Skin epidermis (tissue), 12 donors: ENCODE data around the gene SMPD3.

Experiments used
- H3K27ac ChIP-seq, 21 experiments: fragments of 200-600 bp; sonication (generic) in 11 of 21; one replicate each; pipeline ENCODE4 v1.5.0; 2020; ENCODE audit warnings: mild to moderate bottlenecking in 3 of 21, inconsistent platforms in 2 of 21, moderate library complexity in 2 of 21
- H3K4me3 ChIP-seq, 7 experiments: fragments of 200-600 bp; sonication (generic) in 2 of 7; one replicate each; pipeline ENCODE4 v1.5.0; 2020; ENCODE audit warnings: inconsistent platforms in 2 of 7, mild to moderate bottlenecking in 2 of 7, moderate library complexity in 1 of 7

The SMPD3 gene

GRCh38 chr16:68349838-68350410 lies 98.4 kb downstream of the SMPD3 start:
- no peak overlapping the region for H3K27ac ChIP-seq
- H3K4me3 ChIP-seq = no peak overlapping the region

- Histone ChIP-seq H3K27ac (no peak overlapping the region), H3K4me3 (no peak overlapping the region)
Measured at GRCh38 chr16:68348639-68349445, 99.5 kb downstream of the SMPD3 start.

- Histone ChIP-seq H3K4me3 (no peak overlapping the region), H3K27ac (no peak overlapping the region)
Measured at GRCh38 chr16:68347605-68348004, 100.7 kb downstream of the SMPD3 start.

GRCh38 chr16:68346892-68347480 lies 101.3 kb downstream of the SMPD3 start:
- Histone ChIP-seq H3K4me3 (no peak overlapping the region), H3K27ac (no peak overlapping the region)

- no peak overlapping the region for H3K4me3 ChIP-seq
- H3K27ac ChIP-seq = no peak overlapping the region
Measured at GRCh38 chr16:68345958-68346635, 102.2 kb downstream of the SMPD3 start.

- Histone ChIP-seq H3K4me3 (no peak overlapping the region), H3K27ac (no peak overlapping the region)
Measured at GRCh38 chr16:68345351-68345810, 102.9 kb downstream of the SMPD3 start.

- Histone ChIP-seq H3K27ac (no peak overlapping the region), H3K4me3 (no peak overlapping the region)
Measured at GRCh38 chr16:68344252-68344651, 104.1 kb downstream of the SMPD3 start.

GRCh38 chr16:68343137-68343536 lies 105.2 kb downstream of the SMPD3 start:
- Histone ChIP-seq H3K27ac (no peak overlapping the region), H3K4me3 (no peak overlapping the region)

- H3K4me3 ChIP-seq = no peak overlapping the region
Measured at GRCh38 chr16:68342620-68343019, 105.7 kb downstream of the SMPD3 start.

GRCh38 chr16:68339214-68339613 lies 109.1 kb downstream of the SMPD3 start:
- Histone ChIP-seq H3K27ac (no peak overlapping the region), H3K4me3 (no peak overlapping the region)

More at GRCh38 chr16:68342620-68343019, 105.7 kb downstream of the SMPD3 start:
- H3K27ac ChIP-seq = no peak overlapping the region

GRCh38 chr16:68338326-68339119 lies 109.8 kb downstream of the SMPD3 start:
- H3K4me3 ChIP-seq = no peak overlapping the region
- no peak overlapping the region for H3K27ac ChIP-seq

GRCh38 chr16:68335175-68335574 lies 113.1 kb downstream of the SMPD3 start:
- H3K4me3 ChIP-seq = no peak overlapping the region
- H3K27ac ChIP-seq = peak overlapping the region in 2 of 21 experiments; percentile 76

GRCh38 chr16:68332411-68333121 lies 115.7 kb downstream of the SMPD3 start:
- Histone ChIP-seq H3K4me3 (no peak overlapping the region), H3K27ac (peak overlapping the region in 13 of 21 experiments; percentile 13 to 85 (median 55))

- H3K4me3 ChIP-seq = no peak overlapping the region
- H3K27ac ChIP-seq = peak overlapping the region in 13 of 21 experiments; percentile 11 to 85 (median 55)
Measured at GRCh38 chr16:68331879-68332410, 116.4 kb downstream of the SMPD3 start.

- Histone ChIP-seq H3K27ac (no peak overlapping the region), H3K4me3 (no peak overlapping the region)
Measured at GRCh38 chr16:68328860-68329390, 119.4 kb downstream of the SMPD3 start.

GRCh38 chr16:68328151-68328859 lies 120.0 kb downstream of the SMPD3 start:
- Histone ChIP-seq H3K27ac (no peak overlapping the region), H3K4me3 (no peak overlapping the region)

- Histone ChIP-seq H3K4me3 (no peak overlapping the region), H3K27ac (no peak overlapping the region)
Measured at GRCh38 chr16:68324780-68325357, 123.4 kb downstream of the SMPD3 start.
